GM08714 (cell line): Measurements from ENCODE around the gene KLHDC8A.
"Not testable (repeated sequence)": the region's sequence is repeated elsewhere in the genome, so short reads cannot be mapped to it uniquely, and the experiment has no call there.

Source experiments
- H3K4me3 ChIP-seq: fragments of 200-500 bp; sonication (Bioruptor generic); 2 replicates; pipeline ENCODE4 v1.5.1; 2014; ENCODE audit warnings: mild to moderate bottlenecking, low read length, inconsistent platforms
- ZNF274 ChIP-seq: IDR thresholded peaks from 2 replicates; pipeline ENCODE4 v1.6.1; 2012; ENCODE audit warnings: mild to moderate bottlenecking, low read depth, low read length

The KLHDC8A gene

GRCh38 chr1:205306929-205307566 lies 49.7 kb downstream of the KLHDC8A start:
- no peak for TF ChIP-seq ZNF274
- no peak overlapping the region for H3K4me3 ChIP-seq

GRCh38 chr1:205304695-205305070 lies 52.0 kb downstream of the KLHDC8A start:
- H3K4me3 ChIP-seq, result no peak overlapping the region
- TF ChIP-seq ZNF274, result no peak

DNA sequence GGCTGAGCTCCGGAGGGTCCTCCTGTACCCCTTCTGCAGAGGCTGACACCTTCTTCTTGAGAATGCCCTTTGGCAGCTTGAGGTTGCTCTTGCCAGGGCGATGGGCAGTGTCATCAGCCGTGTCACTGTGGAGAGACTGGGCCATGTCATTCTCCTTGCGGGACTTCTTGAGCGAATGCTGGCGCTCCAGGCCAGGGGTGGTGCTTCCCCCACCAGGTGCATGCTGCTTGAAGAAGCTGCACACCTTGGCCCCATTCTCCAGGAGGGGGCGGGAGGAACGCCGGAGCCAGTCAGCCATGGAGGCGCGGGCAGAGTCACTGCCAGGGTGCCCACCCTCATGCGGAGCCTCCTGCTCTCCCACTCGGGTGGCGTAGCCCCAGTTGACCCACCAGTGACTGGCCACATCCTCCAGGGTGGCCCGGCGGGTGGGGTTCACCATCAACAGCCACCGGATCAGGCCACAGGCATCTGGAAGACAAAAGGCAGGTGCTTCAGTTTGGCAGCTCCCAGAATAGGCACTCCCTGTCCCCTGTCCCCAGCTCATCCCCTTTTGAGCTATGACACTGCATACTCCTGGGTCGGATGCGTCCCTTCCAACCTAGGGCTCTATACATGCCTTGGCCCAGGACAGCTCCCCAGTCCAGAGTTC lies 52.6 kb downstream of the KLHDC8A start:
- no peak overlapping the region for H3K4me3 ChIP-seq
- TF ChIP-seq ZNF274, result no peak

DNA sequence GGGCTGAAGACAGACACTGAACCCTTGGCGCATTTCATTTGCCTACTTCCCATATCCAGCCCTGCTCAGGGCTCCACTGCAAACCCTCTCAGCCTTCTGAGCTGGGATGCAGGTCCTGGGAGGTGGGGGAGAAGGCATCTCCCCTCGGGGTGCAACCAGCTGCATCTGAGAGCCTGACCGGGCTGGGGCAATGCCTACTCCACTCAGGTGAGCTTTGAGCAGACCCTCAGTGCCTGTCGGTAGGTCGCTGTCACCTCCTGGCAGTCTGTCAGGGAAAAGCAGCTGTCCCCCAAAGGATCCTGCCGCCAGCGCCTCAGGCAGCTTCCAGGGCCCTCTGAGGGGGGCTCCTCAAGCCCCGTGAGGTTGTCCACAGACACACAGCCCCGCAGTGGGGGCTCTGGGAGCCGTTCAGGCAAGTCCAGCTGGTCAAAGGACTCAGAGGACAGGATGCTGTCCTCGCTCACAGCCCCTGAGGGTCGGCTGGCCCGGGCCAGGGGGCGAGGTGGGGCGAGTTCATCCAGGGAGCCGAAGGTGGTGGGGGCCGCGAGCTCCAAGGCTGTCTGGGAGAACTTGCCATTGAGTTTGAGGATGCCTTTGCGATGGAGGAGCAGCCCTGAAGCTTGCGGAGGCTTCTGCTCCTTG lies 53.4 kb downstream of the KLHDC8A start:
- H3K4me3 ChIP-seq, result no peak overlapping the region
- TF ChIP-seq ZNF274, result no peak

DNA sequence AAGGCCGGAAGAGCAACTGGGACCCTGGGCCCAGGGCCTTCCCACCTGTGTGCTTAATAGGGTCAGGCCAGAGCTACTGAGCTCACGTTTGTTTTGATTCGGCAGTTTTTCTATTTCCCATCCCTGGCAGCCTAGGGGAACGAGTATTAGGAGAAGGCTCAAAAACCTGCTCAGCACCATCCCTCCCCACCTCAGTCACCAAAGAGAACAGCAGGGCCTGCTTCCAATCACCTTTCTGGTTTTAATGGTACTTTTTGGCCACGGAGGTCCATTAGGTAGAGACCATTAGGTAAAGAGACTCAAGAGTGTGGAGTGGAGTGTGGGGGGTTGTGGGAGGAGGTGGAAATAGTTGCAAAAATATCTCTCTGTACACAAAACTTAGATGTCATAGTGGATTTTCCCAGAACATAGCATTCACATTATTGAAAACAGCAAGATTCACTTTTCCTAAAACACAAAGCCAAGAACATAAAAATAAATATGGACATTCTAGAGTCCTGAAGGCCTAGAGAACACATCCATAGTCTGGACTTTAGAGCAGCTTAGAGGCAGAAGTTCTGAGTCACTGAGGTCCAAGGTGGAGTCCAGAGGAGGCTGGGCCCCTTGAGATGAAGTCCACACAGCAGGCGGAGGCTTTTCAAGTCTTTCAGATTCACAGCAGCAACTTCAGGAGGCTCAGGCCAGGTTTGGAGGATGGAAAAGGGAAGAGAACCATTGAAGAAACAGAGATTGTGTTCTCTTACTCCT lies 54.7 kb downstream of the KLHDC8A start:
- no peak overlapping the region for H3K4me3 ChIP-seq
- TF ChIP-seq ZNF274, result no peak

GRCh38 chr1:205301205-205301821 lies 55.4 kb downstream of the KLHDC8A start:
- H3K4me3 ChIP-seq, result no peak overlapping the region
- TF ChIP-seq ZNF274, result no peak

DNA sequence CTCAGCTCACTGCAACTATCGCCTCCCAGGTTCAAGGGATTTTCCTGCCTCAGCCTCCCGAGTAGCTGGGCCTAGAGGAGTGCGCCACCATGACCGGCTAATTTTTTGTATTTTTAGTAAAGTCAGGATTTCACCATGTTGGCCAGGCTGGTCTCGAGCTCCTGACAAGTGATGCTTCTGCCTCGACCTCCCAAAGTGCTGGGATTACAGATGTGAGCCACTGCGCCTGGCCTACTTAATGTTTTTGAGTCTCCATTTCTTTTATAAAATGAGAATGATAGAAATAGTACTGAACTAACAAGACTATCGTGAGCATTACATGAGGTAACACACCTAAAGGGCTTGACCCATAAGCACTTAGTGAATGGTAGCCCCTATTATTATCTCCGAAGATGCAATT lies 56.6 kb downstream of the KLHDC8A start:
- TF ChIP-seq ZNF274, result no peak
- H3K4me3 ChIP-seq, result no peak overlapping the region

DNA sequence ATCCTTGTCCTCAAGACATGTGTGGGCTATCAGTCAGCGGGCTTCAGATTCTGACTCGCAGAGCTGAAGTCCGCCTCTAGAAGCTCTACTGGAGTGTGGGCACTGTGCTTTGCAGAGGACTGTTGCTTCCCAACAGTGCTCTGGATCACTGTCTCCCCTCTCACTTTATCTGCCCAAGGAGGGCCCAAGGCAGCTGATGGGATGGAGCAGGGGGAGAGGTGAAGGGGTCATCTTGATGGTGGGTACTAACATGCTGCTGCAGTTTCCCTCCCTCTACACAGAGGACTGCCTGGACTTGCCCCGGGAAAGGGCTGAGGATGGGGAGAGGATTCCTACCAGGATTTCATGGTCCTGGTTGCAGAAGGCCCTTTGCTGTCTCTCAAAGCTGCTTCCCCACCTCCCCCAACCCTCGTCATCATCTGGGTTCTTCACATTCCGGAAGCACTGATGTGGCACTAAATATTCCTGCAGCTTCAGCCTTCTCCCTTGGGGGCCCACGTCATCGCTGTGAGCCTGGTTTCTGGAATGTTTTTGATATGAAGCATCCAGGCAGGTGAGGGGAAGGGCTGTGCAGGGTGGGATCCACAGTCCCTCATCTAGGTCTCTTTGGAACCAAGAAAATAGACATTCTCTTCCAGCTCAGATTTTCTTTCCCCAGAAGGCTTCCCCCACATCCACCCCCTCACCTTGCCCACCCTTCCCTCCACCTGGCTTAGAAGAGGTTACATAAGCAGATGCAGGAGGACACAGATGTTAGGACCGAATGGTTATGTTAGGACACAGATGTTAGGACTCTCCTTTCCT lies 58.3 kb downstream of the KLHDC8A start:
- no peak for TF ChIP-seq ZNF274
- H3K4me3 ChIP-seq, result no peak overlapping the region

GRCh38 chr1:205297546-205298177 lies 59.1 kb downstream of the KLHDC8A start:
- H3K4me3 ChIP-seq, result not testable (repeated sequence)

DNA sequence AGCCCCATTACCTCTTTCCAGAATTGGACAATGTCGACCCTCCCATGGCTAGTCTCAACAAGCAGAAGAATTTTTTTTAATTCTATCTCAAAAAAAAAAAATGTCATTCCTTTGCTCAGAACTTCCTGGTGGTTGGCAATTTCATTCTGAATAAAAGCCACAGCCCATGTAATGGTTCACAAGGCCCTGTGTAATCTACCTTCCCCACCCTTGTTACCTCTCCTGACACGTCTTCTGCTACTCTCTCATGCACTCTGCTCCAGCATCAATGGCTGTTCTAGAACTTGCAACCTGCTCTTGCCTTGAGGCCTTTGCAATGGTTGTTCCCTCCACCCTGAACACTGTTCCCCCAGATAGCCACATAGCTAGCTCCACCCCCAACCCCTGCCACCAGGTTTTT lies 60.6 kb downstream of the KLHDC8A start:
- H3K4me3 ChIP-seq, result no peak overlapping the region
- no peak for TF ChIP-seq ZNF274

DNA sequence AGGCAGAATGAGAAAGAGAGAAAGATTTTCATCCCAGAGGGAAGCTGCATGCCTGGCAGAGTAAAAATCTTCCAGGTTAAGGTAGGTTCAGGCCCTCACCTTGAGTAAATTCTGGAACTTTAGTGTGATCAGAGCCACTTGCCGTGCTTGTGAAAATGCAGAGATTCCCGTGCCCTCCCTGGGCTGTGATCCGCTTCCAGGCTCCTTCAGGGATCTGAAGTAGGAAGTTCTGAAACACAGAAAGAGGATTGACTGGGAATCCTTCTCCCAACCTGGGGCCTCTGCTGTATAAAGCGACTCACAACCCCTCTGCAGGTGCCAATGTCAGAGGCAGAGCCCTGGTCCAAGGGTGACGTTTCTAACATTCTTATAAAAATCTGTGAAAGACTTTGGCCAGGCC lies 61.8 kb downstream of the KLHDC8A start:
- H3K4me3 ChIP-seq, result no peak overlapping the region
- no peak for TF ChIP-seq ZNF274

DNA sequence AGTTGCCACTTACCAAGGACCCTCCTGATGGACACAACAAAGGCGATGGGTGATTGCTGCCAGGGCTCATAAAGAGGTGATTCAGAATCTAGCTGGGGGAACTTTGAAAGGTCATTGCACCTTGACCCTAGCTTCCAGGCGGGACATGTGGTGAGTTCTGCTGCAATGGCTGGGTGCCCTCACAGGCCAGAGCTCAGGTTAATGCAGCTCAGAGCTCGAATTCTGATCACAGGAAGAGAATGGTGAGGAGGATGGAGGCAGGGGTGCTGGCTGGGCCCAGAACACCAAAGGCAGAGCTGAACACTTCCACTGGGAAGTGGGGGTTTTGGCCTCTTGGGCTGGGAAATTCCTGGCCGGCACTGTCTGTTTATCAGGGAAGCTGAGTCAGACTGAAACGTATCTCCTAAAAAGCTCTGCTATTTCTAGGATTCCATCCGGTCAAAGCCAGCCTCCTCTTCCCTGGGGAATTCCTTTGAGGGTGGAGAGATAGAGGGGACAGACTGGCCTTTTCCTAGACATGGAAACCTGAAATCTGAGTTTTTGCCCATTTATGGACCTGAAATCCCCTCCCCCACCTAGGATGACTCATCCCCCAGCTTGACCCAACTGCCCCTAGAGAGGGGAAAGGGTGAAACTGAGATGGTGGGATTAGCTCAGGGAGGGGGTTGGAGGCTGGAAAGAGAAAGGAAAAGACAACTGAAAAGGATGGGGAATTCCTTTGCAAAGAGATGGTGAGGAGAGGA lies 62.4 kb downstream of the KLHDC8A start:
- no peak overlapping the region for H3K4me3 ChIP-seq
- no peak for TF ChIP-seq ZNF274
